CD4-positive, alpha-beta T cell treated with Interleukin-21 for 1 hour (primary cell): ENCODE data around the gene PRLR.
"Not testable (repeated sequence)": the region's sequence is repeated elsewhere in the genome, so short reads cannot be mapped to it uniquely, and the experiment has no call there.

Source experiments
- DNase-seq: peaks from one replicate; pipeline ENCODE4 v3.0.0-alpha.2; 2020

Gene PRLR

DNA sequence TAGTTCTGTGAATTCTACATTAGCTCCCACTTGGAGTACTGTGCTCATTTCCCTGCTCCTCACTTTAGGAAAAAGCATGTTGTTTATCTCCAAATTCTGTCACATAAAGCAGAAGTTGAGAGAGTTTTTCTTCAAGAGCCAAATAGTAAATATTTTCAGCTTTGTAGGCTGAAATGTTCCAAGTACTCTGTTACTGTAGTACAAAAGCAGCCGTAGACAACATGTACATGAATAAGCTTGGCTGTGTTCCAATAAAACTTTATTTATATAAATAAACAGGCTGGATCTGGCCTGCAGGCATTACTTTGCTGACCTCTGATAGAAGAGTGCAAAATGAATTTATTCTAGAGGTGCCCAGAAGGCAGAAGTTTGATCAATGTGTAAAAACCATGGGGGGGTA lies 109.6 kb downstream of the PRLR start:
- no peak for DNase-seq

DNA sequence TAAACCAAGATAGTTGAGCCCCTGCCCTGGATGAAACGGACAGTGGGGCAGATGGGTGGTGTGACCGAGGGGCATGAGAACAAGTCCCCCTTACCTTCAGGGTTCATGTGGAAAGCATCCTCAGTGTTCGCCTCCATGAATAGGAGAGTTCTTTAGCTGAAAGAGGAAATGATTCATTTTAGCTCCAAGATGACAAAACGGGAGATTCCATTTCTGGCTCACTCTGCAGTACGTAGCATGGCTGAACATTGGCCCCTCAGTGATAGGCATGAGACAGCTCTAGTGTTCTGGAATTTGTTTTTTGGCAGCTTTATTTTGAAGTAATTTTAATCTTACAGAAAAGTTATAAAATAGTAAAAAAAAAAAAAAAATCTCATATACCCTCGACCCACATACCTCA lies 112.3 kb downstream of the PRLR start:
- DNase-seq: no peak

DNA sequence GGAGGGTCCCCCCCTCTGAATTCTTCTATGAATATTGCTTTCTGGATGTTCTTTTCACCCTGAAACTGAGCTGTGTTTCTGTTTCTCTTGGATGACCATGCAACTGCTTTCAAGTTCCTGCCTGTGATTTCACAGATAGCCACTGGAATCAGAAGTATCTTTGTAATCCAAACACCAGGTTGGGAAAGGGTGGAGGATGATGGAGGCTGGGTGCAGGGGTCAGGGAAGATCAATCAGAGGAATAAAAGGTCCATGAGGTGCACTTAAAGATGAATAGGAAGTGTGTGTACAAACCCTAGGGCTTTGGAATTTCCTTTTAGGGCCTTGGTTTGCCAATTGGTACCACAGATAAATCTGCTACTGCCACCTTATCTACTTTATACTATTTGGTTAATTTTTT lies 114.4 kb downstream of the PRLR start:
- no peak for DNase-seq

DNA sequence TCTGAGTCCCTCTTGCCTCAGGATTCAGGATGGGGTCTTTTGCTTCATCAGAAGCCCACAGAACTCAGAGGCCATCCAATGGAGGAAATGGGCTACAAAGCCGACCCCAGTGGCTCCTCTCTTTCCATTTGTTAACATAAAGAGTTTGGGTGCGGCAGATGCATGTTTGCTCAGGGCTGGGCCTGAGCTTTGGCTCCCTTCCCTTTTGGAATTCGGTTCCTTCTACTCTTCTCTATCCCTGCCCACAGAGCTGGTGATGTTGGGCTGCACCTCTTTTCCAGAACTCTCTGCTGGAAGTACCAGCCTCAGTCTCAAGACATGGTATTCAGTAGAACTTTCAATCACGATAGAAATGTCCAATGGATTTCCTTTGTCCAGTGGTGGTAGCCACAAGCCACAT lies 115.6 kb downstream of the PRLR start:
- DNase-seq: no peak

DNA sequence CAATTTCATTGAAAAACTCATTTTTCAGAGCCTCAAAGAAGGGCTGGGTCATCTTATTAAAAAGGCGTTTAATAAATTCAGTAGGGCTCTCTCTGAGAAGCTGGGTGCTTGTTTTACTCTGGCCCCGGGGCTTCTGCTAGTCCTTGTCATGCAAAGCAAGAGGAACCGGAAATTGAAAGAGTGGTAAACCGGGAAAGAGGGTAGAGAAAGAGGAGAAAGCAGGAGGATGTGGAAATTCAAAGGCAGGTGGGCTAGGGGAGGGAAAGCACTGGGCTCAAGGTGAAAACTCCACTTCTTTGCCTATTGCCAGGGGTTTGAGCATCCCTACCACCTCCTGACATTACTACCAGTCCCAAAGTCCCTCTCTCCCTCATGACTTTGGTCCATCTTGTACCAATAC lies 118.0 kb downstream of the PRLR start:
- DNase-seq: no peak

DNA sequence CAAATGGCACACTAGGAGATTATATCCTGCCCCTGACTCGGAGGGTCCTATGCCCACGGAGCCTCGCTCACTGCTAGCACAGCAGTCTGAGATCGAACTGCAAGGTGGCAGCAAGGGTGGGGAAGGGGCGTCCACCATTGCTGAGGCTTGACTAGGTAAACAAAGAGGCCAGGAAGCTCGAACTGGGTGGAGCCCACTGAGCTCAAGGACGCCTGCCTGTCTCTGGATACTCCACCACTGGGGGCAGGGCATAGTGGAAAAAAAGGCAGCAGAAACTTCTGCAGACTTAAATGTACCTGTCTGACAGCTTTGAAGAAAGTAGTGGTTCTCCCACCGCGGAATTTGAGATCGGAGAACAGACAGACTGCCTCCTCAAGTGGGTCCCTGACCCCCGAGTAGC lies 125.7 kb downstream of the PRLR start:
- not testable (repeated sequence) for DNase-seq

DNA sequence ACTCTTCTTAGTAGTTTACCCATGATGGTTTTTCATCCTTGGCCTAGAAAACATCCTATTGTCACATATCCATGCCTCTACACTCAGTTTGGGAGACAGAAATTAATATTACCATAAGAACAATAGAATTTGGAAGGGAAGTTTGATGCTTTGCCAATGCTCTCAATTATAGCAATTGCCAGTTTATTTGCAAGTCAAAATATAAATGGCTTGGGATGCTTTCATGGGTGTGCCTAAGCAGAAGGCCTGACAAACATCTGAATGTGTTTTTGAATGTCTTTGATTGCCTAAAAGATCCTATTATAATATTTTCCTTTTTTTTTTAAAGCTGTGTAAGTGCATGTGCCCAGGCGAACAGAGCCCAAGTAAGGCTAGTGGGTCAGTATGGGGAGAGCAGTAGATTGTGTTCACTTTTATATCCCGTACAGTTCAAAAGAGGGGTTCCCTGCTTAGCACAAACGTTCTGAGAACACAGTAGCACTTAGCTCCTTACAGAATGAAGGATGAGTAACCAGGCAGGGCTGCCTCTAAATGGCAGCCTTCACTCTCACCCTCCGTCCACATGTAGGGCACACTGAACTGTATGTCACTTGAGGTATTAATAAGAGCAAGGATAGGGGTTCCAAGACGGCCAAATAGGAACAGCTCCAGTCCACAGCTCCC lies 126.5 kb downstream of the PRLR start:
- DNase-seq: no peak

DNA sequence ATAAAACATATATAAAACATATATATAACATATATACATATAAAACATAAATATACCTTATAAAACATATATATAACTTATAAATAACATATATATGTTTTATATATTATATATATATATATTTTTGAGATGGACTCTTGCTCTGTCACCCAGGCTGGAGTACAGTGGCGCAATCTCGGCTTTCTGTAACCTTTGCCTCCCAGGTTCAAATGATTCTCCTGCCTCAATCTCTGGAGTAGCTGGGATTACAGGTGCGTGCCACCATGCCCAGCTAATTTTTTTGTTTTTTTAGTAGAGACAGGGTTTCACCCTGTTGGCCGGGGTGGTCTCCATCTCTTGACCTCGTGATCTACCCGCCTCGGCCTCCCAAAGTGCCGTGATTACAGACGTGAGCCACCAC lies 128.6 kb downstream of the PRLR start:
- not testable (repeated sequence) for DNase-seq

DNA sequence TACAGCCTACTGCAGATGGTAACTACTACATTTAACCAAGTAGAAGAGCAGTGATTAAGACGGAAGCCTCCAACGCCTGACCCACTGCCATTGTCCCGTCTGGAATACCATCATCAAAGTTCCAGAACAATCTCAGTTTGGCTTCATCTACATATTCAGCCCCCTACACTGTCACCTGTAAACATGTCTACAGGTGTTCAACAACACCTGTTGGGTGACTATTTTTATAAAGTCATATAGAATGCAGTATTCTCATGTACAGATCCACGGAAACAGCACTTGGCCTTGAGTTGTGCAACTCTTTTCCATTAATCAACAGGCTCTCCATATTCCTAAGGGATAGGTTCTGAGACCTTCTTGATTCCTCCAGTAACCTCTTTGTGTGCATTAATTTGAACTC lies 129.3 kb downstream of the PRLR start:
- DNase-seq: no peak

DNA sequence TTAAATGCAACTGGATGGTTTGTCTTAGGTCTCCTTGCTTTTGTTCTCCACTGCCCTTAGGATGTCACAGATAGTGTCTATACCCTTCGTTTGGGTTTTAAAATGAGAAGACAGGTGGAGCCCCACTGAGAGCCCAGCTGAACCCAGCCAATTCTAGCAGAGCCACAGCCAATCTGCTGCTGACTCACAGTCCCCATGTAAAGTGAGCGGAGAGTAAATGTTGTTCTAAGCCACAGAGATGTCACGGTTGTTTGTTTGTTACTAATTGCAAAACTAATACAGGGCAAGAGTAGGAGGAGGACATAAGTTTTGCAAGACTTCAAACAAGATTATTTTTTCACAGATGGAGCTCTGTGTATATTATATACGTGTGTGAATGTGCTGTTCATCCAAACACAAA lies 132.1 kb downstream of the PRLR start:
- no peak for DNase-seq

DNA sequence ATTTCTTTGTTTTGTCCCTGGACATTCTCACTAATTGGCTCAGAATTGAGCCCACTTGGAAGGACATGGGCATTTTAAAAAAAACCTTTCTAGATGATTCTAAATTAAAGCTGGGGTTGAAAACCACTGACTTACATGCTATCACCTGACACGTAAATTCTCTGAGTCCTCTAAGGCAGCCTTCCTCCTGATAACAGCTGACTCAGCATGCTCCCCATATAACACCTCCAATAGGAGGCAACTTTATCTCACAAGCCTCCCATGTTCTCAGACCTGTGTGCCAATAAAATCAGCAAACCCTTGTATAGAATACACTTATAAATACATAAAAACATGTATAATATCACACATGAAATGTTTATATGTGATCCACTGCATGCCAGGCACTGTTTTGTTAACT lies 133.4 kb downstream of the PRLR start:
- DNase-seq: no peak

DNA sequence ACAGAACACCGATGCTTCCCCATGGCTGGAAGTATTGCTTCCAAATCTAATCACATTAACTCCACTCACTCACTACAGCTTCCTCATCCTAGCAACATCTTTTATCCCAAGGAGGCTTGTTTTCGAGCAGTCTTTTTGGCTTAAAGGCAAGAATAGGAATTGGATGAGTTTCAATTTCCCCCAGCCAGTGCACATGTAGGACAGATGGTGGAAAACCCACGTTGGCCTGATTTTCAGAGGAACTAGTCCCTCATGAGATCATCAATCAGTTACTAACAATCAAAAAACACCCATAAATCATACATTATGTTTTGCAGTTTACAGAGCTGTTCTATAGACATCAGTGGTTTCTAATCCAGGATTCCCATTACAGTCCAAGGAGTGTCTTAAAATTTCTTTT lies 134.1 kb downstream of the PRLR start:
- DNase-seq: no peak

DNA sequence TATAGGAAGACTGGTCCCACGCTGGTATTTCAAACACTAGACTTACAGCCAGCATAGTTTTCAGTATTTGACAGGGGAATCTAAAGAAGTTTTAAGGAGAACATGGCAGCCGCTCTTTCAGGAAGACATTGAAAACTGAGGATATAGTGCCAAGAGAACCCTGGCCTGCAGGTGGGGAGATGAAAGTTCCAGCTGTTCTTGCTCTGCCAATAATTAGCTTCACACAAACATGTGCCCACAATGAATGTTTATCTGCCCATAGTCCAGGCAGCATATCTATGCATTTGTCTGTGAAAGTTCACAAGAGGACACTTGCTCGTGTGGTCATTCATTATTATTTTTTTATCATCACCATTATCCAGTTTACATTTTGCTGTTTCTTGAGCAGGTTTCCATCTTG lies 134.9 kb downstream of the PRLR start:
- no peak for DNase-seq

DNA sequence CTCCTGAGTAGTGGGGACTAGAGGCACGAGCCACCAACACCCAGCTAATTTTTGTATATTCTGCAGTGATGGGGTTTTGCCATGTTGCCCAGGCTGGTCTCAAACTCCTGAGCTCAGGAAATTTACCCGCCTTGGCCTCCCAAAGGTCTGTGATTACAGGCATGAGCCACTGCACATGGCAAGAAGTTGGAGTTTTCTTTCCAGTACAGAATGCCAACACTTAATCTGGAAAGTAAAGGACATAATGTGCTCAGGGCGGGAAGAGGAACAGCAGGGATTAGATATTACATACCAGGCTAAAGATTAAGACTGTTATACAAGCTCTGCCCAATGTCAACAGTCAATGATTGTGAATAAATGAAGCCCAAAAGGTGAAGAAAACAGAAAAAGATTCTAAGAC lies 135.3 kb downstream of the PRLR start:
- no peak for DNase-seq

DNA sequence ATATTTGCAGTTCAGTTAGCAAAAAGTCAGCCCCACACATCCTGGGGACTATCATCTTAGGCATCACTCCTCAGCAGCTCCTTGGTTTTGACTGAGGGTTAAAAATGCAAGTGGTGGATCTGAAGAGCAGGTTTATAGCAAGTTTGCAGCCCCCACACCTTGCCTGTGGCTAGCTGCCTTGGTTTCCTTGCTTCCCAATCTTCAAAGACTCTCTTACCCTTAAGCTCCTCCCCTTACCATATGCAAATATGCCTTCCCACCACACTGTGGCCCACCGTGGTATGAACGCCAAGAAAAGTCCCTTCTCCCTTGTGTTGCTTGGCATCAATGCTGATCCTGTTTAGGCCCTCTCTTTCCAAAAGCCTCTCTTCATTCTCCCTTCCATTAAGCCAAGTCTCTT lies 137.6 kb downstream of the PRLR start:
- DNase-seq: no peak

DNA sequence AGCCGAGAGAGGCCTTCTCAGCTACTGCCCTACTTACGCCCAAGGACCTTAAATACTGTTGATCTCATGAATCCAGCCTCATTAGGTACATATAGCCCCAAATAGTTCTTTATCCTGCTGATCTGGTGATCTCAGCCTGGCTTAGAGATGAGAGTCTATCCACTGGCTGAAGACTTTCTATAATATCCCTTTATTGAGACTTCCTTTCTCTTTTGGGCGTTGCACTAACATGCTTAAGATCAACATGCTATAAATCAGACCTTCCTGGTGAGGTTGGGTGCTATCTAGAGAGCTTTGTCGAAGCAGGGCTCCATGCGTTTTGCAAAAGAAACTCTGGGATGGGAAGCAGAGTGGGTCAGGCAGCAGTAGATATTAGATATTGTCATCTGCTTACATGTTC lies 138.6 kb downstream of the PRLR start:
- no peak for DNase-seq

DNA sequence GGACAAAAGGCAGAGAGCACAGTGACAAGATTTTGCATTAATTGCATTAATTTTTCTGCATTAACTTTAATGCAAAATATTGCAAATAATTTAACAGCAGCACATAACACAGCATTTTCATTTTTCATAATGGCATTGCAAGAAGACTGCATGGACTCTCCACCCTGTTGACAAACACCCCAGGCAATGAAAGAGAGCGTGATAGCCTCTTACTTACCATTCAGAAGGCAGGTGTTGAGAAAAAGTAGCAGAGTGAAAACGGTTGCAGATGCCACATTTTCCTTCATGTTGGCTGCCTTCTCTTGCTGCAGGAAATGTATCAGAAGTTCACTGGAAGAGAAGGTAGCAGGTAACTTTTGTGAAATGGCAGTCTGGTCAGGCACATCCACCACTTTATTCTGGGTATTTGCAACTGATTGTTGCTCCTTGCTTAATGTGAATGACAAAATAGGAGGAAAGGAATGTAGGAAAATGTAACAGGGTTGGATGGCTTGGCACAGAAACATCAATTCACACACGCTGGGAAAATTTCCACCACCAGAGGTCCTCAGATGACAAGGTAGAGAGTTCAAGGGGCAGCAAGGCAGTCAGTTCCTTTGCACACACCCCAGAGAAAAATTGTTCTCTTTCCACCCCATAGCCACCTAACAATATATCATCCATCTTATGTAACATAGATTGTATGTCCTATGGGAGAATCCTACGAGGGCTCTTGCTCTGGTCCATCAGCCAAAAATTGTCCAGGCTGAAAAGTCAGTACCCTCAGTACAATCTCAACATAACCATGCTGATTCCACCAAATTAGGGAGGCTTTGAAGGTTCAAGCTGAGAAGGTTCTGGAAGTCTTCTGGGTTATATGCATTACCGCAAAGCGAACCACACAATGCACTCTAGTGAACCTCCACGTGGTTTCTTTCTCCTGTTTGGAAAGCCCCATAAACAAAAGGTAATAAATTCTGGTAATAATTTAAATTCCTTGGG lies 140.7 kb downstream of the PRLR start:
- peak; percentile 55 for DNase-seq

DNA sequence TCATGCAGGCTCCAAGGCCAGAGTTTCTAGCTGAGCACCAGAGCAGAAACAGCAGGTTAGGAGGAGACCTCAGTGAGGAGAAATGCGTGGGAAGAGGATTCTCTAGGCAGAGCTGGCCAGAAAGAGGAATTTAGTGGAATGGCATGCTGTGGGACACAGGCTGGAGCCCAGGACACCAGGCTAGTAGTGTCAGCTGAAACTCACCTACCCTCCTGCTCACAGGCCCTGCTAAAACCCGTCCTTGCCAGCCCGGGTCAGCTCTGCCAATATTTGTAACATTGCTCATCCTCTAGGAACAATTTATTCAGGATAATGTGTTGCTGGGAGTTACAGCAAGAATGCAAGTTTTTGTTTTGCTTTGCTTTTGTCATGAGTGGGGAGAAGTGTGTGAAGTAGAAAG lies 142.3 kb downstream of the PRLR start:
- DNase-seq: no peak

DNA sequence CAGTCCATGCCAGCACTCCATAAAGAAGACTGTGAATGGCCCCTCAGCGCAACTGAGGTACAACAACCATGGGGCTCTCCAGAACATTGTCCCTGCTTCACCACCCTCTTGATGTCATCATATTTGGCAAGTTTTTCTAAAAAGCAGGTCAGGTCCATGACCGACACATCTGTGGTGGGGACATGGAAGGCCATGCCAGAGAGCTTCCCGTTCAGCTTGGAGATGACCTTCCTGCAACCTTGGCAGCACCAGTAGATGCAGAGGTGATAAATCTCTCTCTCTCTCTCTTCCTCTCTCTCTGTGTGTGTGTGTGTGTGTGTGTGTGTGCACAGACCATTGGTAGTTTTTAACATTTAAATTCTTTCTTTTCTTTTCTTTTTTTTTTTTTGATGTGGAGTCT lies 147.1 kb downstream of the PRLR start:
- DNase-seq: no peak

DNA sequence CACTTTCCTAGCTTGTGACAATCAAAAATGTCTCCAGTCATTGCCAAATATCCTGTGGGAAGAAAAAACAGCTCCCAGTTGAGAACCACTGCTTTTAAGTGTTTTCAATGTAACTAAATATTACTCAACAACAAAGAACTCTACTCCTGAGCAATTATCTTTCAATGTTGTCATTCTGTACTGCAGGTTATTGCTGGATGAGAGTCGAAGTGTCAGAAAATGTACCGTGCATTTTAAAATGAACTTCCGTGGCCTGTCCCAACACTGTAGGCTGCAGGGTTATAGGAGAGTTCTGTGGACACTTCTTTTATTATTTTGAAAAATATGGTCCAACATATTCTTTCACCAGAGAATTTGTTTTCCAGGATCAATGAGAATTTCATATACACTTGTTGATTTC lies 147.8 kb downstream of the PRLR start:
- no peak for DNase-seq

DNA sequence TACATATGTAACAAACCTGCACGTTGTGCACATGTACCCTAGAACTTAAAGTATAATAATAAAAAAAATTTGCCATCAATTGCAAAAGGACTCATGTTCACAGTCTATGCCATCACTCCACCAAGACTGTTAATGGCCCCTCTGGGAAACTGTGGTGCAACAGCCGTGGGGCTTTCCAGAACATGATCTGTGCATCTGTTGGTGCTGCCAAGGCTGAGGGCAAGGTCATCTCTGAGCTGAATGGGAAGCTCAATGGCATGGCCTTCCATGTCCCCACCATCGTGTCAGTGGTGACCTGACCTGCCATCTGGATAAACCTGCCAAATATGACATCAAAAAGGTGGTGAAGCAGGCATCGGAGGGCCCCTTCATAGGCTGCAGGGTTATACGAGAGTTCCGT lies 149.2 kb downstream of the PRLR start:
- no peak for DNase-seq

DNA sequence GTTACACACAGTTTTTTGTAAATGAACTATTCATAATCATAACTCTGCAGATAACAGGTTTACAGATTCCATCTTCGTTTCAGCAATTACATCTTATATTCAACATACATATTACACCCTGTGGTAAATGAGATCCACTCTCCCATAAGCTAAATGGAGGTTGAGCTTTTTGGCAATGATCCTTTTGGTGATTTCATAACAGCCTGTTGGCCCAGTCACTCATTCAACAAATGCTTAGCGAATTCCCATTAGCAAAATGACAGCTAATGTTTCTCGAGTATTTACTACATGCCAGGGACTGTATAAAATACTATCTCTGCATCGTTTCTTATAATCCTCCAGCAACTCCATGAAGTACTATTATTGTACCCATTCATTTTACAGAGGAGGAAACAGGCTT lies 157.1 kb downstream of the PRLR start:
- DNase-seq: no peak

DNA sequence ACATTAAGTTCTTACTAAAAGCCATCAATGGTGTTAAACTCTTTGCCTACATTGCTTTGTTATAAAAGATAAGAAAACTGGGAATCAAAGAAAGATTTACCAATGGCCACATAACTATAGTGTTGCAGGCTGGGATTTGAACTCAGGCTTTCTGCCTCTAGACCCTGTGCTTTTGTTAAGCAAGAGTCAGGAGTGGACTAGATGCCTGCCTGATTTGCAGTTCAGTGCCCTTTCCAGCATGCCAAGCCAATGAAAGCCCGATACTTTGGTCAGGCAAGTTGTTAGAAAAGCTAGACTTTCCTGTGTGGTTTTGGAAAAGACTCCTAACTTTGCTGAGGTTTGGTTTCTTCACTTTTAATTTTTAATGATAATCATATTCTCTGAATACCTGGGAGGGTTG lies 161.1 kb downstream of the PRLR start:
- DNase-seq: no peak

DNA sequence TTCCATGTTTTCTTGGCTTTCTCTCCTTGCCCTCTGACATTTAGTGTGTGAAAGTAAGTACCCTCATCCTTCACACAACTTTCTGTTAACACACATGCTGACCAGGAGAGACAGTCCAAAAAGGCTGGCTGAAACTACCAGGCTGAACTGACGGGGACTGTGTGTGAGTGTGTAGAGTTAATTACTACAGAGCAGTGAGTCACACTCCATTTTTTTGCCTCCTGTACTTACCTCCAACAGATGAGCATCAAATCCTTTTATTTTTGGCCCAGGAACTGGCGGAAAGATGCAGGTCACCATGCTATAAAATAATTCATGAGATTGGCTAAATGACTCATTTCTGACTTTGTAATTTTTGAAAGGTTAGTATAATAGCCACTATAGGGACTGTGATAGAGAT lies 162.3 kb downstream of the PRLR start:
- DNase-seq: no peak
